Measurements from ENCODE around the gene YWHAQ. TPM values are rescaled to one million over a fixed set of nuclear protein-coding genes. Genes with fewer than 3 reads are reported as not detected.

The YWHAQ gene
- total RNA-seq (100 to 1,000 TPM; 560 to 565 TPM), polyA plus RNA-seq (358 TPM)

DNA sequence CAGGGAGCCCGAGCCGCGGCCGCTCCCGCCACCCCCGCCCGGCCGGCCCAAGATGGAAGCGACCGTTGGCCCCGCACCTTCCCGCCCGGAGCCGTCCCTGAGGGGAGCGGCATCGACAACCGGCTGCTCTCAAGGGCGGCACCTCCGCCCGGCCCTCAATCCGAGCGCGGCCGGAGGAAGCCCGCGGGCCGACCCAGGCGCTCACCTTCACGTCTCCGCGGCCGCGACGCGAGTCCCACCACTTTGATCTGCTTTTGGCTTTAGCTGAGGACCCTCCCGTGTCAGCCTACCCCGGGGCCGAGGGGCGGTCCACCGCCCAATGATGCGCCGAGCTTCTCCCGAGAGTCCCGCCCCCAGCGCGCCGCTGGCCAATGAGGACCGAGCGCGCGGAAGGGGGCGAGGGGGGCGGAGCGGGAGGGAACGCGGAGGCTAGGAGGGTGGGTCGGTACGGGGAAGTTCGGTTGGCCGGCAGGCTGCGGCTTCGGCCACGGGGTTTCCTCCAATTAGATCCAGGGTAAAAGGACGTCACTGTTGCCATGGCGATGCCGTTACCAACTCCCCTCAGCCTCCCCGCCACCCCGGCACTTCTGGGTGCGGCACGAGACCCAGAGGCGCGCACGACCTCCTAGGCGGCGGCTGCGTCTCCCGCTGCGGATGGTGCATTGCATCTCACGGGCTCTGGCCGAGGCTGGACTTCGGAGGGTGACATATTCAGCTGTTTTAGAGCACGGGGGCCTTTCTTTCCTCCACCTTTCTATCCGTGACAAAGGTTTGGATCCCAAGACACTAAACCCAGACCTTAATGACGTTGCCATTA, at the start of gene YWHAQ:
YWHAQ (minus strand) TSS at position 262 of the 817 bp plus-strand sequence. CDS start 545 bp downstream, outside the sequence.
- peak within 1 kb of the TSS; percentile 81 for H3K4me3 ChIP-seq (ENCODE audit: low read length)
- Mint-ChIP-seq H3K27me3 (peaks cover 0 to 7% of the 10 kb centered on the region in 2 donors), H3K36me3 (peaks cover 10 to 44% (median 14%) of the 10 kb centered on the region in 3 donors), H3K27ac (peak within 1 kb of the TSS; percentile 94 to 99 (median 98)), H3K4me1 (peaks cover 47 to 55% (median 51%) of the 10 kb centered on the region in 3 donors), H3K4me3 (peak within 1 kb of the TSS; percentile 94 to 98 (median 97)), H3K9me3 (no peaks in the 10 kb centered on the region)
- H3K36me3 ChIP-seq (ENCODE audit: insufficient read depth, low read length) = no peaks in the 10 kb centered on the region
- H3K9me3 ChIP-seq (ENCODE audit: low read length) = no peaks in the 10 kb centered on the region
- H3K4me1 ChIP-seq (ENCODE audit: insufficient read depth, low read length) = peaks cover 44% of the 10 kb centered on the region
- POLR2A ChIA-PET = interaction anchor here (0.7 to 3.3 kb wide), 18 partner anchors 8 to 213 kb away, joined by 3 to 38 read pairs (median 4); partner anchors contain the start of genes ADAM17, IAH1 and TAF1B
- CTCF ChIA-PET = interaction anchor here (0.8 to 2.5 kb wide), 9 partner anchors 7 to 212 kb away, joined by 3 to 12 read pairs (median 5); partner anchors contain the start of genes ADAM17 and TAF1B
- H3K27me3 ChIP-seq (ENCODE audit: insufficient read depth, low read length, poor library complexity, severe bottlenecking) = no peaks in the 10 kb centered on the region
- peak within 1 kb of the TSS; percentile 89 for H3K27ac ChIP-seq (ENCODE audit: low read depth, low read length)
- DNase-seq = peak; percentile 94 to 99 (median 97)

DNA sequence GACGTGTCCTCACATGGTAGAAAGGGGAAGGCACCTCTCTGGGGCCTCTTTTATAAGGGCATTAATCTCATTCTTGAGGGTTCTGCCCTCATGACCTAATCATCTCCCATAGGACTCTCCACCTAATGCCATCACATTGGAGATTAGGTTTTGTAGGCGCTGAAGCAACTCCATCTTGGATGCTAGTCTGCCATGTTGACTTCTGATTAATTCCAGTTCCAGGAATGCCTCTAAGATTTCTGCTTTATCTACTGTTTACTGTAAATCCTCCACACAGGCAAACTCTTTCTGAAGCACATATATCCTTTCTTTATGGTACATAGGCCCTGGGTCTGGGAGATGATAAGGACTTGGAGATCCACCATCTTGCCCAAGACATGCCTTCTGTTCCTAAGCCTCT, 49.3 kb upstream of the YWHAQ start:
- no peaks in the 10 kb centered on the region for H3K9me3 ChIP-seq (ENCODE audit: low read length)
- Mint-ChIP-seq H3K36me3 (no peaks in the 10 kb centered on the region), H3K27ac (peak overlapping the region in 5 of 8 donors; percentile 38 to 98 (median 94)), H3K27me3 (no peaks in the 10 kb centered on the region), H3K9me3 (no peaks in the 10 kb centered on the region), H3K4me1 (peaks cover 18 to 21% (median 20%) of the 10 kb centered on the region in 3 donors), H3K4me3 (no peak overlapping the region)
- ChIA-PET POLR2A (no interaction called here), CTCF (no interaction called here)
- no peaks in the 10 kb centered on the region for H3K27me3 ChIP-seq (ENCODE audit: insufficient read depth, low read length, poor library complexity, severe bottlenecking)
- H3K4me1 ChIP-seq (ENCODE audit: insufficient read depth, low read length) = peaks cover 20% of the 10 kb centered on the region
- no peaks in the 10 kb centered on the region for H3K36me3 ChIP-seq (ENCODE audit: insufficient read depth, low read length)
- no peak overlapping the region for H3K27ac ChIP-seq (ENCODE audit: low read depth, low read length)
- DNase-seq = no peak
- no peak overlapping the region for H3K4me3 ChIP-seq (ENCODE audit: low read length)

DNA sequence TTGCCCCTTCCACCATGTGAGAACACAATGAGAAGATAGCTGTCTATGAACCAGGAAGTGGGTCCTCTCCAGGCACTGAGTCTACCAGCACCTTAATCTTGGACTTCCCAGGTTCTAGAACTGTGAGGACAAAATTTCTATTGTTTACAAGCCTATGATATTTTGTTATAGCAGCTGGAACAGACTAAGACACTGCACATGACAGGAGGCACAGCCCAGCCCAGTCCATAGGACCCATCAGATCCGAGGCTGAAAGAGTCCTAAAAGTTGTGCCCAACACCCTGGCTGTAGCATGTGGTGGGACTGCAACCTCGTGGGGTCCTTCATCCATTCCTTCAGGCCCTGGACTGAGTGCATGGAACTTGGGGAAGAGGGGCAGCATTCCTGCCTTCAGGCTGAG, 48.4 kb upstream of the YWHAQ start:
- Mint-ChIP-seq H3K36me3 (no peaks in the 10 kb centered on the region), H3K4me3 (no peak overlapping the region), H3K4me1 (peaks cover 18 to 21% (median 20%) of the 10 kb centered on the region in 3 donors), H3K27me3 (no peaks in the 10 kb centered on the region), H3K27ac (no peak overlapping the region), H3K9me3 (no peaks in the 10 kb centered on the region)
- H3K36me3 ChIP-seq (ENCODE audit: insufficient read depth, low read length) = no peaks in the 10 kb centered on the region
- ChIA-PET POLR2A (no interaction called here), CTCF (no interaction called here)
- no peaks in the 10 kb centered on the region for H3K27me3 ChIP-seq (ENCODE audit: insufficient read depth, low read length, poor library complexity, severe bottlenecking)
- no peak overlapping the region for H3K4me3 ChIP-seq (ENCODE audit: low read length)
- H3K27ac ChIP-seq (ENCODE audit: low read depth, low read length) = no peak overlapping the region
- no peaks in the 10 kb centered on the region for H3K9me3 ChIP-seq (ENCODE audit: low read length)
- H3K4me1 ChIP-seq (ENCODE audit: insufficient read depth, low read length) = peaks cover 20% of the 10 kb centered on the region
- DNase-seq = no peak

DNA sequence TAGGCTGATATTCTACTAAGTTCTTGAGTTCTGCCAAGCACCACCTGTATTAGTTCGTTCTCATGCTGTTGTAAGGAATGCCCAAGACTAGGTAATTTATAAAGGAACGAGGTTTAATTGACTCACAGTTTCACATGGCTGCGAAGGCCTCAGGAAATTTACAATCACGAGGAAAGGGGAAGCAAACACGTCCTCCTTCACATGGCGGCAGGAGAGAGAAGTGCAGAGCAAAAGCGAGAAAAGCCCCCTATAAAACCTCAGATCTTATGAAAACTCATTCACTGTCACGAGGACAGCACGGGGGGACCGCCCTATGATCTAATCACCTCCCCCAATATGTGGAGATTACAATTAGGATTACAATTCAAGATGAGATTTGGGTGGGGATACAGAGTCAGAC, 47.7 kb upstream of the YWHAQ start:
- Mint-ChIP-seq H3K4me1 (peaks cover 18 to 21% (median 20%) of the 10 kb centered on the region in 3 donors), H3K9me3 (no peaks in the 10 kb centered on the region), H3K4me3 (no peak overlapping the region), H3K27ac (peak overlapping the region in 2 of 8 donors; percentile 36 to 51), H3K36me3 (no peaks in the 10 kb centered on the region), H3K27me3 (no peaks in the 10 kb centered on the region)
- ChIA-PET CTCF (no interaction called here), POLR2A (no interaction called here)
- Histone ChIP-seq H3K27ac (ENCODE audit: low read depth, low read length) (no peak overlapping the region), H3K27me3 (ENCODE audit: insufficient read depth, low read length, poor library complexity, severe bottlenecking) (no peaks in the 10 kb centered on the region), H3K4me3 (ENCODE audit: low read length) (no peak overlapping the region), H3K4me1 (ENCODE audit: insufficient read depth, low read length) (peaks cover 20% of the 10 kb centered on the region), H3K36me3 (ENCODE audit: insufficient read depth, low read length) (no peaks in the 10 kb centered on the region), H3K9me3 (ENCODE audit: low read length) (no peaks in the 10 kb centered on the region)
- DNase-seq = no peak

DNA sequence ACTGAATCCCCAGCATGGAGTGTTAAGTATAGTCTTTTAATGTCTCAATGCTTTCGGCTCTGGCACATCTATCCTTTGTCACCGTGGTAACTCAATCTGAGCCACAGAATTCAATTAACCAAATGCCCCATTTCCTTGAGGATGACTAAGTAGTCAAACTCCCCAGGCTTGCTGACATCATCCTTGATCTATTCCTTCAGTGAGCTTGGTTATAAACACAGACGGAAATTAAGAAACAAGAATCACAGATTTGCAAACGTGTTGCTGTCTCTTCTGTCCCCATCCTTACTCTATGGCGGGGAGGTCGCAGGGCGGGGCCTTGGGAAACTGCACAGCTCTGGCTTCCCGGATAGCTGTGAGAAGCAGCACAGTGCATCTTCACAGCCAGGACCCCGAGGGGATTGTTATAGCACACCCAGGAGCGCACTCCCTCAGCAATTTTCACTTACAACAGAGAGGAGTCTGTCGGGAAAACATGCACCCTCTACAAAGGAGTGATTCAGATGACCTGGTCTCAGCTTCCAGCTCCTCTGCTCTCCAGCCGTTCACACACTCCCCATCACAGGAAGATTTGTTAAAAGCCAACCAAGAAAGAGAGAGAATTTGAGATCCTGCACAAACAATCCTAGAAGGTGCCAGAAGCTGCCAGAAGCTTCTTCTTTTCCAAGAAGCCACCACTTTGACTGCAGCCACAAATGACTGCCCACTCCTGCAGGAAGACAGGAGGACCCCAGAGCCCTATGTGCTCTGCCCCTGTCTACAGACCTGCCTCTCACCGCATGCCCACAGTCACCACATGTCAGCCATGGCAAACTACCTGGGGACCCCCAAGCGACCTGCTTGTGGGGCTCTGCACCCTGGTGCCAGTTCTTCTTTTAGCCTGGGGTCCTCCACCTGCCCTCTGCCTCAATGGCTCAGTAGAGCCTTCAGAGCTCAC, 44.9 kb upstream of the YWHAQ start:
- Mint-ChIP-seq H3K9me3 (no peaks in the 10 kb centered on the region), H3K4me1 (peaks cover 7 to 10% (median 8%) of the 10 kb centered on the region in 3 donors), H3K27me3 (no peaks in the 10 kb centered on the region), H3K27ac (peak overlapping the region in 2 of 8 donors; percentile 41 to 45), H3K4me3 (no peak overlapping the region), H3K36me3 (no peaks in the 10 kb centered on the region)
- ChIA-PET POLR2A (no interaction called here), CTCF (no interaction called here)
- H3K36me3 ChIP-seq (ENCODE audit: insufficient read depth, low read length) = no peaks in the 10 kb centered on the region
- H3K9me3 ChIP-seq (ENCODE audit: low read length) = no peaks in the 10 kb centered on the region
- H3K27me3 ChIP-seq (ENCODE audit: insufficient read depth, low read length, poor library complexity, severe bottlenecking) = no peaks in the 10 kb centered on the region
- H3K4me3 ChIP-seq (ENCODE audit: low read length) = no peak overlapping the region
- DNase-seq = no peak
- H3K4me1 ChIP-seq (ENCODE audit: insufficient read depth, low read length) = peaks cover 7% of the 10 kb centered on the region
- H3K27ac ChIP-seq (ENCODE audit: low read depth, low read length) = no peak overlapping the region

DNA sequence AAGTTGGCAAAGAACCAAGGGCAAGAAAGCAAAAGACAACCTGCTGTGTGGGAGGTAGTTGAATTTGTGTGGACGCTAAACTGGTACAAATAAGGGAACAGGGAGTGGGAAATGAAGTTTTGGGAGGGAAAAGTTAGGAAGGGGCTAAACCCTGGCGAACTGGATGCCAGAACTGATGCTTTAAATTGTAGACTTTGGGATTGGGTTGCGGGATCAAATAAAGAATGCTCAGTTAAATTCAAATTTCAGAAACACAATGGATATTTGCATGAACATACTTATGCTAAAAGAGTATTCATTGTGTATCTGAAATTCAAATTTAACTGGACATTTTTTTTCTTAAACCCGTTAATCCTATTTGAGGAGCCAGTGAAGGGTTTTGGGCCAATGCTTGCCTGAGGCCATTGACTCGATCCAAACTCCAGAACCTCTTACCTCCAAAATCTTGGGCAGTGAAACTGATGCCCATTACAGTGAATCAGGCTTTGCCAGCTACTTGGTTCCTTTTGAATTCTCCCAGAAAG, 44.2 kb upstream of the YWHAQ start:
- ChIA-PET POLR2A (no interaction called here), CTCF (no interaction called here)
- DNase-seq = no peak
- Mint-ChIP-seq H3K27me3 (no peaks in the 10 kb centered on the region), H3K27ac (peak overlapping the region in 1 of 8 donors; percentile 51), H3K4me1 (peaks cover 0 to 3% (median 2%) of the 10 kb centered on the region in 3 donors), H3K9me3 (no peaks in the 10 kb centered on the region), H3K4me3 (no peak overlapping the region), H3K36me3 (no peaks in the 10 kb centered on the region)
- no peaks in the 10 kb centered on the region for H3K9me3 ChIP-seq (ENCODE audit: low read length)
- H3K36me3 ChIP-seq (ENCODE audit: insufficient read depth, low read length) = no peaks in the 10 kb centered on the region
- H3K27me3 ChIP-seq (ENCODE audit: insufficient read depth, low read length, poor library complexity, severe bottlenecking) = no peaks in the 10 kb centered on the region
- no peaks in the 10 kb centered on the region for H3K4me1 ChIP-seq (ENCODE audit: insufficient read depth, low read length)
- H3K4me3 ChIP-seq (ENCODE audit: low read length) = no peak overlapping the region
- no peak overlapping the region for H3K27ac ChIP-seq (ENCODE audit: low read depth, low read length)

DNA sequence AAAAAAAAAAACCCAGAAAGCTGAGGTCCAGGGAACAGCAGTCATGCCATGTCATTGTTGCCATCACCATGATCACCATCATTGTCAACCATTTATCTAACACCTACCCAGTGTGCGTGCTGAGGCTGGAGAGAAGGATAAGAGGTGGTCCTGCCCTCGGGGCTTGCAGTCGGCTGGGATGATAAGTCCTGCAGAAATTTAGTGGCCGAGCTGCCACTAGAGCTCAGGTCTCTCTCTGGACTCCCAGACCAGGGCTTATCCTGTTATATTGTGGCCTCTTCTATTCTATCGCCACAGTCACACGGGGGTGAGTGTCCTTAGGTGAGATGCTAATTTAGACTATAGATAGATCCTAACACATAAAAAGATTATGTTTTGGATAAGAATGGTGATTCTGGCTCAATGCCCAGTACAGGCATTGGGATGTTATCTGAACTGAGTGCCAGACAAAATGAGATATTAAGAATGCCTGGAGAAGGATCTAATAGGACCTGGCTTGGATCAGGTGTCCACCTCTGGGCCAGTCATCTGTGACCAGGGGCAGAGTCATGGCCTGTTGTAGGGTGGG, 43.2 kb upstream of the YWHAQ start:
- CTCF ChIA-PET = interaction anchor here (0.7 kb wide), 1 partner anchor 107 kb away, joined by 3 read pairs; no protein-coding TSS in a partner anchor
- Histone ChIP-seq H3K27ac (ENCODE audit: low read depth, low read length) (no peak overlapping the region), H3K36me3 (ENCODE audit: insufficient read depth, low read length) (no peaks in the 10 kb centered on the region), H3K4me1 (ENCODE audit: insufficient read depth, low read length) (no peaks in the 10 kb centered on the region), H3K4me3 (ENCODE audit: low read length) (no peak overlapping the region), H3K27me3 (ENCODE audit: insufficient read depth, low read length, poor library complexity, severe bottlenecking) (no peaks in the 10 kb centered on the region), H3K9me3 (ENCODE audit: low read length) (no peaks in the 10 kb centered on the region)
- no peak for DNase-seq
- peaks cover 0 to 2% (median 0%) of the 10 kb centered on the region in 3 donors for H3K4me1 Mint-ChIP-seq
- H3K9me3 Mint-ChIP-seq = no peaks in the 10 kb centered on the region
- H3K4me3 Mint-ChIP-seq = no peak overlapping the region
- POLR2A ChIA-PET = no interaction called here
- no peaks in the 10 kb centered on the region for H3K27me3 Mint-ChIP-seq
- no peak overlapping the region for H3K27ac Mint-ChIP-seq
- H3K36me3 Mint-ChIP-seq = no peaks in the 10 kb centered on the region

Measured in CD8-positive, alpha-beta memory T cell (primary cell).